ENCODE results near the gene TCHHL1. TPM values are rescaled to one million over a fixed set of nuclear protein-coding genes. Genes with fewer than 3 reads are reported as not detected.

Gene TCHHL1
- total and polyA plus RNA-seq, 2 experiments from 2014 or later, result not detected

DNA sequence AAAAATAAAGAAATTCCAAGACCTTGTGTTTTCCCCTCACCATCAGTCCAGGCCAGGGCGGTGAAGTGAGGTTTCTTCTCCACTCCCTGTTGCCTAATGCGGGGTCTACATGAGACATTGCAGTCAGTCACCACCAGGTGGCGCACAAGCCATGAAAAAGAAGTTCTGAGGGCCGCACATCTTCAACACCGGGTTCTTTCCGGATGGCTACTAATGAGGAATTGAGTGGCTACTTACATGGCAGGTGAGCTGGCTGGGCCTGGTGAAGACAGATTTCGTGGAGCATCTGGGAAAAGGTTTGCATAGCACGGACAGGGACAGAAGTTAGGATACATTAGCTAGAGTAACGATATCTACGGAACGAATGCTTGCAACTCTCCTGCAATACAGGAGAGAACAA, 36.3 kb downstream of the TCHHL1 start:
- peaks cover 38% of the 10 kb centered on the region for H3K4me1 ChIP-seq (ENCODE audit: insufficient read depth)
- peaks cover 30% of the 10 kb centered on the region for H3F3A ChIP-seq (ENCODE audit: insufficient read depth)
- DNase-seq, result peak; percentile 84
- in situ Hi-C loops (cut with MboI), result loop anchor here (5.0 kb wide), 1 partner anchor 130 kb away; no protein-coding TSS in a partner anchor
- H3K9me2 ChIP-seq (ENCODE audit: insufficient read depth), result no peaks in the 10 kb centered on the region
- 20 to 23% methylated on average over 11 of the region's 11 CpGs for WGBS, 2 experiments (ENCODE audit: low coverage in 1 of 2, low lambda C conversion rate in 2 of 2, missing lambda C conversion rate in 2 of 2)
- H3K79me2 ChIP-seq (ENCODE audit: insufficient read depth), result no peaks in the 10 kb centered on the region
- no peak overlapping the region for H3K27ac ChIP-seq
- no peak overlapping the region for H3K9ac ChIP-seq
- no peaks in the 10 kb centered on the region for H3K36me3 ChIP-seq (ENCODE audit: low read depth)
- H3K4me3 ChIP-seq, result no peak overlapping the region
- peaks cover 39% of the 10 kb centered on the region for H3K27me3 ChIP-seq (replicated peaks; ENCODE audit: insufficient read depth)
- H3K4me2 ChIP-seq (ENCODE audit: unreplicated experiment), result no peak overlapping the region
- H4K20me1 ChIP-seq (ENCODE audit: insufficient read depth), result no peaks in the 10 kb centered on the region
- no peaks in the 10 kb centered on the region for H3K9me3 ChIP-seq (ENCODE audit: low read depth)
- no peak for TF ChIP-seq EZH2phosphoT487 (IDR thresholded peaks at IDR 0.05; ENCODE audit: insufficient read depth, low read depth)
- no peak for TF ChIP-seq EZH2 (IDR thresholded peaks at IDR 0.05; ENCODE audit: insufficient read depth, poor library complexity, severe bottlenecking)
- H2AFZ ChIP-seq, result no peak overlapping the region

DNA sequence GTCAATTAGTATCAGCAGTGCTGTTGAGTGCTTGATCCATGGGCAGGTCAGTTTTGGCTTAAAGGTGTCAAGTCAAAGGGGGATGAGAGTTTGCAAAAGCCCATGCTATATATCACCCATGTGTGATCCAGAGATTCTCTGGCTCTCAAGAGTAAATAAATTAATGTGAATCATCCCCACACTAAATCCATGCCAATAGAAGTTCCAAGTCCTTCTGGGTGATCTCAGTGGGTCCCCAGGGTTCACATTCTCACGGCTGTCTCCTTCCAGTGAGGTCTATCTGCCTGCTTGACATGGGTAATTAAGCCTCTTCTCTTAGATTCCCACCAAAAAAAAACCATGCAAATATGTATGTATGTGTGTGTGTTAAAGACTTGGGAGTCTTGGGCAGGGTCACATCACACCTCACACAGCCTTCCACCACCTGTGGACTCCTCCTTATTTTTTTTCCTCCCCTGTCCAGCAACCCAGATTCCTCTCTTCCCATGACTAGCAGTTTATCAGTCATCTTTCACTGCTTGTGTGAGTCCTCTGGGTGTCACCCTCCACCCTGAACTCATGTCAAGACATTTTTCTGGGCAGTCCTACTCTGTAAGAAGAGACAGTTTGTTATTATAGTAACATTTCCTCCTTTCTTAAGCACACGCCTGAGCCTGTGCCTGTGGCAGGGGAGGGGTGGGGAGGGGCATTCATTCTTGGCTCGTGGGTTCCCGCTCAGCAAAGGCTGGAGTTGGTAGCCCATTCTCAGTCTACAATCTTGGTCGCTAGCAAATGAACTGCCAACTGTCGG, 37.8 kb downstream of the TCHHL1 start:
- Histone ChIP-seq H4K20me1 (ENCODE audit: insufficient read depth) (no peaks in the 10 kb centered on the region), H3K9ac (no peak overlapping the region), H3K4me3 (no peak overlapping the region), H3K79me2 (ENCODE audit: insufficient read depth) (no peaks in the 10 kb centered on the region), H3F3A (ENCODE audit: insufficient read depth) (peaks cover 45% of the 10 kb centered on the region), H3K9me2 (ENCODE audit: insufficient read depth) (no peaks in the 10 kb centered on the region), H3K27me3 (replicated peaks; ENCODE audit: insufficient read depth) (peaks cover 27% of the 10 kb centered on the region), H3K36me3 (ENCODE audit: low read depth) (no peaks in the 10 kb centered on the region), H3K27ac (0 out of 2 replicates have a peak overlapping the region, but pooled peaks have one; percentile 18), H3K4me1 (ENCODE audit: insufficient read depth) (peaks cover 47% of the 10 kb centered on the region), H3K9me3 (ENCODE audit: low read depth) (no peaks in the 10 kb centered on the region), H2AFZ (no peak overlapping the region), H3K4me2 (ENCODE audit: unreplicated experiment) (no peak overlapping the region)
- whole genome bisulfite sequencing, 2 experiments (ENCODE audit: low coverage in 1 of 2, low lambda C conversion rate in 2 of 2, missing lambda C conversion rate in 2 of 2), result 61 to 69% methylated on average over 6 of the region's 6 CpGs
- peak; percentile 57 for DNase-seq
- TF ChIP-seq EZH2 (IDR thresholded peaks at IDR 0.05; ENCODE audit: insufficient read depth, poor library complexity, severe bottlenecking), result no peak
- no peak for TF ChIP-seq EZH2phosphoT487 (IDR thresholded peaks at IDR 0.05; ENCODE audit: insufficient read depth, low read depth)
- in situ Hi-C loops (cut with MboI), result loop anchor here (5.0 kb wide), 1 partner anchor 131 kb away; no protein-coding TSS in a partner anchor

DNA sequence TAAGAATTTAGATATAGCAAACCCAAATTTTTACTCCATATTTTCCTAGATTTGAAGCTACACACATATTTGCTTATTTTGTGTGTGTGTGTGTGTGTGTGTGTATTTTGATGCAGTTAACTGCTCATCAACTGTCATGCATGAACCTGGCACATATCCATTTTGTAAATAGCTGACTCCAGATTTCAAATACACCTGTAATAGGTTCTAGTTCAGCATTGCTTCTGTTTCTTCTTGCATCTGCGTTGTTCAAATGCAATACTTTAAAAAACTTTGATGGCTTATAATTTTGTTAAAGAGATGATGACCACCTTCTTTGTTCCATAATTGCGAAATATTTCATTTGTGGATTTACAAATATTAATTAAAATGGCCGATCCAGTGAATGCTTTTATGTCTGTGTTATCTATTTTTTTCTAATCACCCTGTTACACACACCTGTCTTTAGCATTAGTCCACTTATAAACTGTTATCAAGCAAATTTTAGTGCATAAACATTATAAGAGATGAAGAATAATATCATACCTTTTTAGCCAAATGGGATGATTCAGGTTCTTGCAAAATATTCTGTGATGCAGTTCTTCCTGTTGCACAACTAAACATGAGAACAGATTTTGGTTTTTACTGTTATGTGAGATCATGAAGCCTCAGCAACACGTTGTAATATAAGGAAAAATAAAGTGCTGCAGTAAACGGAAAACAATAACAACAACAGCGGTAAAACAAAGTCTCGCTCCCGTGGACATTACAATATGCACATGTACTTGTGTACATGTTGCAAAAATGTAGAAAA, 39.4 kb downstream of the TCHHL1 start:
- no peaks in the 10 kb centered on the region for H3K9me3 ChIP-seq (ENCODE audit: low read depth)
- no peaks in the 10 kb centered on the region for H3K36me3 ChIP-seq (ENCODE audit: low read depth)
- peak overlapping the region; percentile 21; the same call in 1 of the 2 replicates for H3K9ac ChIP-seq
- no peaks in the 10 kb centered on the region for H3K9me2 ChIP-seq (ENCODE audit: insufficient read depth)
- in situ Hi-C loops (cut with MboI), result loop anchor here (5.0 kb wide), 1 partner anchor 133 kb away; no protein-coding TSS in a partner anchor
- peaks cover 47% of the 10 kb centered on the region for H3K4me1 ChIP-seq (ENCODE audit: insufficient read depth)
- 72 to 74% methylated on average over 8 of the region's 8 CpGs for WGBS, 2 experiments (ENCODE audit: low coverage in 1 of 2, low lambda C conversion rate in 2 of 2, missing lambda C conversion rate in 2 of 2)
- peak overlapping the region; percentile 98 for H3K27ac ChIP-seq
- DNase-seq, result peak; percentile 88
- no peaks in the 10 kb centered on the region for H3K79me2 ChIP-seq (ENCODE audit: insufficient read depth)
- H4K20me1 ChIP-seq (ENCODE audit: insufficient read depth), result no peaks in the 10 kb centered on the region
- no peak overlapping the region for H3K4me3 ChIP-seq
- H2AFZ ChIP-seq, result no peak overlapping the region
- peaks cover 11% of the 10 kb centered on the region for H3K27me3 ChIP-seq (replicated peaks; ENCODE audit: insufficient read depth)
- peaks cover 46% of the 10 kb centered on the region for H3F3A ChIP-seq (ENCODE audit: insufficient read depth)
- TF ChIP-seq EZH2phosphoT487 (IDR thresholded peaks at IDR 0.05; ENCODE audit: insufficient read depth, low read depth) (no peak), EZH2 (IDR thresholded peaks at IDR 0.05; ENCODE audit: insufficient read depth, poor library complexity, severe bottlenecking) (no peak)
- H3K4me2 ChIP-seq (ENCODE audit: unreplicated experiment), result peak overlapping the region; percentile 86

DNA sequence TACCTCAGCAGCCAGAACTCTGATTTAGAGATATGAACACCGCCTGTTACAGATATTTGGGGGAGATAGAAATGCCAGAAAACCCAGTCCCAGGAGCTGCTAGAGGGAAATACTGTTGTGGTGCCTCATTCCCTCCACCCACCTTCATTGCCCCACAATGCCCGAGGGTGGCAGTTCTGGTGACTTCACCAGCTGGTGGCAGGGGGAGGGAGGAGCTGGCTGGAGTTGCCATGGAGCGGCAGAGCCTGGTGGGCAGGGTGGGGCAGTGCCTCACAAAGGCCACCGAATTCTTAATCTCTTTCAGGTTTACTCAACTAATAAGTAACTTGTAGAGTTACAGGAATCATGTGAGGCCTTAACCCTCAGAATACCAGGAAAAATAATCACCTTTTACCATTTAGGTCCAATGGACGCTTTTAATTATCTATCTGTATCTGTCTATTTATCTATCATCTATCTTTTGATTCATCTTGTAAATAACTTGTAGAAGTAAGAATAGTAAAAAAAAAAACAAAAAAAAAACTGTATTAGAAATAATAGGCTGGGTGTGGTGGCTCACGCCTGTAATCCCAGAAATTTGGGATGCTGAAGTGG, 40.4 kb downstream of the TCHHL1 start:
- Histone ChIP-seq H3F3A (ENCODE audit: insufficient read depth) (peaks cover 46% of the 10 kb centered on the region), H3K9me2 (ENCODE audit: insufficient read depth) (no peaks in the 10 kb centered on the region), H3K4me2 (ENCODE audit: unreplicated experiment) (peak overlapping the region; percentile 86), H2AFZ (peak overlapping the region; percentile 47), H3K36me3 (ENCODE audit: low read depth) (no peaks in the 10 kb centered on the region), H3K27ac (peak overlapping the region; percentile 98), H3K27me3 (replicated peaks; ENCODE audit: insufficient read depth) (peaks cover 2% of the 10 kb centered on the region; the same call in 1 of the 2 replicates), H3K9me3 (ENCODE audit: low read depth) (no peaks in the 10 kb centered on the region), H3K4me3 (peak overlapping the region; percentile 53), H3K79me2 (ENCODE audit: insufficient read depth) (no peaks in the 10 kb centered on the region), H4K20me1 (ENCODE audit: insufficient read depth) (no peaks in the 10 kb centered on the region), H3K4me1 (ENCODE audit: insufficient read depth) (peaks cover 47% of the 10 kb centered on the region), H3K9ac (peak overlapping the region; percentile 81)
- in situ Hi-C loops (cut with MboI), result no loop called here
- WGBS, 2 experiments (ENCODE audit: low coverage in 1 of 2, low lambda C conversion rate in 2 of 2, missing lambda C conversion rate in 2 of 2), result 11% methylated on average over 6 of the region's 6 CpGs
- peak; percentile 92 for DNase-seq
- TF ChIP-seq EZH2phosphoT487 (IDR thresholded peaks at IDR 0.05; ENCODE audit: insufficient read depth, low read depth) (no peak), EZH2 (IDR thresholded peaks at IDR 0.05; ENCODE audit: insufficient read depth, poor library complexity, severe bottlenecking) (no peak)

All from GM23248 (cell line).